CD4-positive, alpha-beta T cell (primary cell): ENCODE measurements around the gene NGFR. TPM values are rescaled to one million over a fixed set of nuclear protein-coding genes. Genes with fewer than 3 reads are reported as not detected.

Experiments used
- ATAC-seq: fragments of 200-7000 bp; cut with Tn5 transposase; one replicate; pipeline ENCODE4 v1.10.0; 2022; ENCODE audit warnings: mild to moderate bottlenecking; ENCODE audit not compliant: poor library complexity
- CTCF ChIA-PET: fragments of 350-600 bp; sonication (Branson Sonifier 250); formaldehyde crosslinking; loops from one replicate; lab custom pipeline; 2021; ENCODE audit warnings: antibody characterized with exemption, inconsistent platforms; lab: Charles Lee
- POLR2A ChIA-PET: fragments of 350-600 bp; sonication (Branson Sonifier 250); formaldehyde crosslinking; loops from one replicate; lab custom pipeline; 2021; ENCODE audit warnings: antibody characterized with exemption, inconsistent platforms; lab: Charles Lee
- DNase-seq, 14 experiments: peaks; one replicate each; pipeline ENCODE4 v3.0.0-alpha.2; 2013 to 2020; ENCODE audit warnings: mixed read lengths in 2 of 14
- H3K27ac ChIP-seq, 2 donors: one replicate each; pipeline versions ENCODE4 v1.5.1 to v1.7.0; 2013; ENCODE audit warnings: low read length in 2 of 2, low read depth in 1 of 2, mild to moderate bottlenecking in 1 of 2
- H3K27me3 ChIP-seq, 2 experiments: 1 replicate in 1 of 2; 2 replicates in 1 of 2; pipeline versions ENCODE4 v1.6.1 to v1.7.0; 2013; ENCODE audit warnings: low read length in 2 of 2, control low read depth in 1 of 2, mild to moderate bottlenecking in 1 of 2, moderate library complexity in 1 of 2; ENCODE audit not compliant: insufficient read depth in 2 of 2, control insufficient read depth in 1 of 2
- H3K36me3 ChIP-seq: one replicate; pipeline ENCODE4 v1.6.1; 2013; ENCODE audit warnings: low read length, control low read depth; ENCODE audit not compliant: insufficient read depth
- H3K4me1 ChIP-seq: one replicate; pipeline ENCODE4 v1.6.1; 2013; ENCODE audit warnings: low read length, control low read depth; ENCODE audit not compliant: insufficient read depth
- H3K4me3 ChIP-seq: one replicate; pipeline ENCODE4 v1.5.1; 2013; ENCODE audit warnings: mild to moderate bottlenecking, low read length, moderate library complexity
- H3K9me3 ChIP-seq, 2 experiments: 1 replicate in 1 of 2; 2 replicates in 1 of 2; pipeline versions ENCODE4 v1.6.1 to v1.7.0; 2013; ENCODE audit warnings: low read length in 2 of 2, mild to moderate bottlenecking in 2 of 2, control low read depth in 1 of 2, moderate library complexity in 1 of 2; ENCODE audit not compliant: control insufficient read depth in 1 of 2, insufficient read depth in 1 of 2
- H3K27ac Mint-ChIP-seq: one replicate; pipeline ENCODE4 v1.8.0; 2020; ENCODE audit warnings: mixed read lengths
- H3K27me3 Mint-ChIP-seq: one replicate; pipeline ENCODE4 v1.8.0; 2021; ENCODE audit warnings: mixed read lengths
- H3K36me3 Mint-ChIP-seq: one replicate; pipeline ENCODE4 v1.8.0; 2021; ENCODE audit warnings: low read depth, mixed read lengths
- H3K4me1 Mint-ChIP-seq: one replicate; pipeline ENCODE4 v1.8.0; 2021; ENCODE audit warnings: low read depth, mixed read lengths
- H3K4me3 Mint-ChIP-seq: one replicate; pipeline ENCODE4 v1.8.0; 2020; ENCODE audit warnings: mild to moderate bottlenecking, mixed read lengths
- H3K9me3 Mint-ChIP-seq: one replicate; pipeline ENCODE4 v1.8.0; 2020; ENCODE audit warnings: mixed read lengths
- CTCF ChIP-seq: fragments of 200-600 bp; IDR thresholded peaks from one replicate; pipeline ENCODE4 v1.8.0; 2022; ENCODE audit warnings: antibody characterized with exemption, mild to moderate bottlenecking
- intact Hi-C, 2 experiments: fragments of 100-400 bp; cut with DNase I in 1 of 2; cut with micrococcal nuclease in 1 of 2; formaldehyde crosslinking; loops; one replicate each; pipeline versions ENCODE4 v1.15.1 to v1.9.0; 2023 to 2025; cut with DNase I, micrococcal nuclease
- total RNA-seq, 174 experiments: library from RNA in 2 of 174; stranded (reverse) in 2 of 174; gene quantifications; one replicate each; pipeline ENCODE4 v1.2.3 and lab custom pipeline; 2021 to 2026

The NGFR gene
- total RNA-seq, 2 experiments from 2014 or later = 0.11 to 0.22 TPM

GRCh38 chr17:49468811-49469385 lies 26.2 kb upstream of the NGFR start:
- Histone ChIP-seq H3K27ac (no peak overlapping the region), H3K4me3 (no peak overlapping the region), H3K9me3 (peaks cover 4 to 16% of the 10 kb centered on the region in 2 experiments), H3K36me3 (no peaks in the 10 kb centered on the region), H3K27me3 (peaks cover 47 to 64% of the 10 kb centered on the region in 2 experiments), H3K4me1 (peaks cover 11% of the 10 kb centered on the region)
- no peak overlapping the region for H3K4me3 Mint-ChIP-seq
- DNase-seq (no peak), ATAC-seq (no peak)
- intact Hi-C loops = no loop called here
- no peak for TF ChIP-seq CTCF
- H3K27me3 Mint-ChIP-seq = peaks cover 94% of the 10 kb centered on the region
- ChIA-PET POLR2A (no interaction called here), CTCF (no interaction called here)
- H3K4me1 Mint-ChIP-seq = no peaks in the 10 kb centered on the region
- H3K36me3 Mint-ChIP-seq = no peaks in the 10 kb centered on the region
- H3K27ac Mint-ChIP-seq = no peak overlapping the region
- H3K9me3 Mint-ChIP-seq = peaks cover 2% of the 10 kb centered on the region

DNA sequence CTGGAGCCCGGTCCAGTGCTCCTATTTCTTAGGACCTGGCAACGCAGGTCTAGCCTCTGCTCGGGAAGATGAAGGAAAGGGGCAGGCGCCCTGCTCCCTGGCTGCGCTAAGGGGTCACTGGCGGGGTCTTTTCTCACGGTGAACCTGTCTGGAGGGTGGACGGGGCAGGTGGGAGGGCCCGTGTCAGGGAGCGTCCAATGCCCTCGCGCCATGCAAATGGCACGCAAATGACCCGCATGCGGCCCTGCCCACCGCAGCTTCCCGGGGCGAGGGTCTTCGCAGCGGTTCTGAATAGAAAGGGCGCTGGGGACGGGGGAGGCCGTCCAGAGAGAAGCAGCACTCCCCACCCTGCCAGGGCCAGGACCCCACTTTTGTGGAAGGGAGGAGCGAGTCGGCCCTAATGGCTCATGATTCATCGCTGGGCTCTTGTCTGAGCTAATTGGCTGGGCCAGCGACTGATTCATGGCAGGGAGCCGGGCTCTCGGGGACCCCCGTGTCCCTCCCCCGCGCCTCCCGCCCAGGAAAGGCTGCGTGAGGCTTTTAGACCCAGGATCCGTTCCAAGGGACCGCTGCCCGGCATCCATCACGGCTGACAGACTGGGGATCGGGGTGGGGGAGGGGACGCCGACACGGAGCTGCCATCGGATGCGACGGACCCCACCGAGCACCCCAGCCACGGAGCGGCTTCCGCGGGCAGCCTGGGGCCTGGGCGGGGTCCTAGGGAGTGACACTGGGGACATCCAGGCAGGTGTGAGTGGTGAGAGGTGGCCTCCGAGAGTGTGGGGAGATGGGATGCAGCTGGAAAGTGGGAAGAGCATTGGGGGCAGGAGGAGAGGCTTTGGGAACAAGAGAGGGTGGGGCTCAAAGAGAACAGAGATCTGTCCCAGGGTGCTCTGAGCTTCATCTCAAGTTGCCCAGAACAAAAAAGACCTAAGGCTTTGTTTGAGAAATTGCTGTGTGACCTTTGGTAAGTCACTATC lies 25.0 kb upstream of the NGFR start:
- CTCF ChIA-PET = no interaction called here

More for the DNA sequence above, 25.0 kb upstream of the NGFR start:
- H3K27me3 ChIP-seq = peaks cover 47 to 63% of the 10 kb centered on the region in 2 experiments
- peaks cover 7 to 17% of the 10 kb centered on the region in 2 experiments for H3K9me3 ChIP-seq
- POLR2A ChIA-PET = interaction anchor here (0.6 kb wide), 1 partner anchor 570 kb away, joined by 4 read pairs; no protein-coding TSS in a partner anchor
- H3K36me3 ChIP-seq = no peaks in the 10 kb centered on the region
- Mint-ChIP-seq H3K9me3 (no peaks in the 10 kb centered on the region), H3K4me1 (no peaks in the 10 kb centered on the region), H3K36me3 (no peaks in the 10 kb centered on the region), H3K4me3 (no peak overlapping the region), H3K27ac (no peak overlapping the region), H3K27me3 (peaks cover 92% of the 10 kb centered on the region)
- DNase-seq (no peak), ATAC-seq (no peak)
- H3K4me1 ChIP-seq = peaks cover 11% of the 10 kb centered on the region
- H3K4me3 ChIP-seq = no peak overlapping the region
- H3K27ac ChIP-seq = no peak overlapping the region
- TF ChIP-seq CTCF = no peak
- intact Hi-C loops = no loop called here
